Liver (tissue), 3 donors: ENCODE results near the gene CCDC106.

Source experiments
- ATF3 ChIP-seq: IDR thresholded peaks from 2 replicates; pipeline ENCODE4 v1.6.1; 2016; ENCODE audit warnings: antibody characterized with exemption
- CTCF ChIP-seq: fragments of 150-350 bp; IDR thresholded peaks from 2 replicates; pipeline ENCODE4 v1.5.1; 2017; ENCODE audit warnings: improper control_type of control experiment, low read depth, low read length; ENCODE audit not compliant: missing input control
- donor health status: healthy.
- donor health status: healthy.

GRCh38 chr19:55650126-55650557, 2.1 kb downstream of the CCDC106 start:
- TF ChIP-seq ATF3 (no peak), CTCF (no peak)
